Measurements from ENCODE around the gene PGAM1.

- TF ChIP-seq HIVEP1 (CRISPR knock-in tag; IDR thresholded peaks at IDR 0.05) (no peak), CHD2 (IDR thresholded peaks at IDR 0.05; ENCODE audit: low read depth, low read length) (no peak), E4F1 (CRISPR knock-in tag; IDR thresholded peaks at IDR 0.05; ENCODE audit: borderline replicate concordance) (no peak), NRF1 (conservative IDR thresholded peaks at IDR 0.05 in 1 of 2, IDR thresholded peaks at IDR 0.05 in 1 of 2) (peak in 1 of 2 experiments; percentile 13; a peak in 2 of 4 replicates), RBM25 (IDR thresholded peaks at IDR 0.05; ENCODE audit: low read depth, low read length, severe bottlenecking) (no peak), HNRNPLL (IDR thresholded peaks at IDR 0.05; ENCODE audit: low read depth, low read length, poor library complexity, severe bottlenecking) (no peak), POLR2AphosphoS5 (IDR thresholded peaks at IDR 0.05; ENCODE audit: control insufficient read depth, insufficient read depth, low read depth, low read length) (no peak), CTCFL (IDR thresholded peaks at IDR 0.05; ENCODE audit: borderline replicate concordance, insufficient read depth, low read depth, low read length, poor library complexity, severe bottlenecking) (no peak), KDM1A (IDR thresholded peaks at IDR 0.05) (no peak), GTF2E2 (tag; IDR thresholded peaks at IDR 0.05) (no peak)
Observed at GRCh38 chr10:97399843-97400545, 26.0 kb upstream of the PGAM1 start.

All from K562 (cell line).